HepG2 (cell line): ENCODE measurements around the gene TGM4. TPM values are rescaled to one million over a fixed set of nuclear protein-coding genes. Genes with fewer than 3 reads are reported as not detected.

Source experiments
- ATAC-seq: fragments of 200-7000 bp; cut with Tn5 transposase; 3 replicates; pipeline ENCODE4 v1.9.1; 2020; ENCODE audit warnings: mild to moderate bottlenecking, moderate library complexity
- BruUV-seq: library from RNA; stranded (reverse); fragments of 400-500 nt; replicated peaks from 2 replicates; lab custom pipeline; 2021; lab: Mats Ljungman, UMichigan
- CTCF ChIA-PET: fragments of 300-600 bp; formaldehyde crosslinking; extraction: SDS; loops from one replicate; lab custom pipeline; 2021; ENCODE audit warnings: low total read pairs, inconsistent platforms, low intra/inter-chr PET ratio; lab: Yijun Ruan, JAX
- POLR2A ChIA-PET: fragments of 350-600 bp; sonication (Branson Sonifier 250); formaldehyde crosslinking; loops from one replicate; lab custom pipeline; 2020; ENCODE audit warnings: antibody characterized with exemption, inconsistent platforms; lab: Yijun Ruan, JAX
- DNase-seq: peaks from one replicate; pipeline ENCODE4 v3.0.0-alpha.2; 2015; ENCODE audit warnings: low spot score
- FAIRE-seq: peaks from 3 replicates; lab custom pipeline; 2011; peaks lifted over from hg19 to GRCh38; lab: Jason Lieb, UNC
- H2AFZ ChIP-seq: one replicate; pipeline ENCODE4 v1.6.1; 2011; ENCODE audit warnings: low read length, inconsistent platforms
- H3K27ac ChIP-seq: fragments of 300-600 bp; 3 replicates; pipeline ENCODE4 v1.8.0; 2011; ENCODE audit warnings: mixed run types, mild to moderate bottlenecking, mixed read lengths, low read length, inconsistent platforms; ENCODE audit not compliant: insufficient read depth; ENCODE audit errors: extremely low read length
- H3K27me3 ChIP-seq, 2 experiments: fragments of 200-600 bp in 1 of 2; 2 replicates in 1 of 2; 3 replicates in 1 of 2; pipeline versions ENCODE4 v1.6.0 to v1.8.0; 2011; ENCODE audit warnings: low read length in 2 of 2, mild to moderate bottlenecking in 2 of 2, moderate library complexity in 2 of 2, inconsistent platforms in 1 of 2; ENCODE audit not compliant: insufficient read depth in 2 of 2, control insufficient read depth in 1 of 2
- H3K36me3 ChIP-seq, 2 experiments: fragments of 200-600 bp in 1 of 2; replicated peaks in 1 of 2; 2 replicates in 1 of 2; 3 replicates in 1 of 2; pipeline versions ENCODE4 v1.5.1 to v1.8.0; 2011; ENCODE audit warnings: low read length in 2 of 2, inconsistent platforms in 1 of 2; ENCODE audit not compliant: insufficient read depth in 2 of 2, control insufficient read depth in 1 of 2
- H3K4me1 ChIP-seq: 2 replicates; pipeline ENCODE4 v1.5.1; 2012; ENCODE audit warnings: low read length, inconsistent platforms; ENCODE audit not compliant: insufficient read depth
- H3K4me2 ChIP-seq: 2 replicates; pipeline ENCODE4 v1.6.0; 2011; ENCODE audit warnings: low read depth, low read length, inconsistent platforms
- H3K4me3 ChIP-seq, 3 experiments: fragments of 200-600 bp in 1 of 3; sonication (generic), shearing (Covaris generic) in 1 of 3; replicated peaks in 1 of 3; 2 replicates each; pipeline ENCODE4 v1.5.1; 2011 to 2016; ENCODE audit warnings: low read length in 3 of 3, inconsistent platforms in 2 of 3, low read depth in 2 of 3, mild to moderate bottlenecking in 2 of 3, control low read depth in 1 of 3, mixed read lengths in 1 of 3; ENCODE audit not compliant: insufficient read depth in 1 of 3
- H3K79me2 ChIP-seq: one replicate; pipeline ENCODE4 v1.6.1; 2011; ENCODE audit warnings: low read length, inconsistent platforms; ENCODE audit not compliant: insufficient read depth
- H3K9ac ChIP-seq: 2 replicates; pipeline ENCODE4 v1.6.0; 2011; ENCODE audit warnings: mild to moderate bottlenecking, low read depth, low read length, inconsistent platforms; ENCODE audit not compliant: insufficient read depth
- H3K9me3 ChIP-seq: 2 replicates; pipeline ENCODE4 v1.5.1; 2012; ENCODE audit warnings: mild to moderate bottlenecking, low read length
- H4K20me1 ChIP-seq: 2 replicates; pipeline ENCODE4 v1.6.0; 2011; ENCODE audit warnings: inconsistent platforms, mild to moderate bottlenecking, low read length, moderate library complexity; ENCODE audit not compliant: insufficient read depth
- AKAP8 ChIP-seq: sonication (generic); formaldehyde crosslinking; IDR thresholded peaks from 2 replicates; pipeline ENCODE4 v1.5.1; 2020; ENCODE audit warnings: mild to moderate bottlenecking, missing genetic modification reagents
- HNRNPLL ChIP-seq: fragments of 200-400 bp; formaldehyde crosslinking; IDR thresholded peaks from 2 replicates; pipeline ENCODE4 v1.6.1; 2017; ENCODE audit warnings: mild to moderate bottlenecking, low read depth, low read length; ENCODE audit not compliant: poor library complexity, severe bottlenecking
- HOXA5 ChIP-seq: sonication (generic); formaldehyde crosslinking; IDR thresholded peaks from 2 replicates; pipeline ENCODE4 v1.4.0; 2020; ENCODE audit warnings: missing genetic modification reagents
- PAXIP1 ChIP-seq: sonication (generic); formaldehyde crosslinking; conservative IDR thresholded peaks from 2 replicates; pipeline ENCODE4 v1.4.0; 2020; ENCODE audit warnings: mild to moderate bottlenecking, missing genetic modification reagents, moderate library complexity
- THRA ChIP-seq: sonication (generic); formaldehyde crosslinking; IDR thresholded peaks from 2 replicates; pipeline ENCODE4 v1.4.0; 2020; ENCODE audit warnings: missing genetic modification reagents, borderline replicate concordance
- ZNF121 ChIP-seq: sonication (generic); formaldehyde crosslinking; IDR thresholded peaks from 2 replicates; pipeline ENCODE4 v1.5.0; 2020; ENCODE audit warnings: mild to moderate bottlenecking, missing genetic modification reagents
- ZNF318 ChIP-seq: sonication (generic); formaldehyde crosslinking; IDR thresholded peaks from 2 replicates; pipeline ENCODE4 v1.4.0; 2020; ENCODE audit warnings: mild to moderate bottlenecking, missing genetic modification reagents
- ZNF547 ChIP-seq: sonication (generic); formaldehyde crosslinking; IDR thresholded peaks from 2 replicates; pipeline ENCODE4 v1.5.1; 2020; ENCODE audit warnings: mild to moderate bottlenecking, missing genetic modification reagents
- ZNF788 ChIP-seq: sonication (generic); formaldehyde crosslinking; IDR thresholded peaks from 2 replicates; pipeline ENCODE4 v1.5.0; 2020; ENCODE audit warnings: mild to moderate bottlenecking, missing genetic modification reagents, borderline replicate concordance
- WGBS: methylation state at CpG from one replicate; pipeline ENCODE4 v1.1.6; 2017; ENCODE audit warnings: low lambda C conversion rate; 5-methylcytosine and 5-hydroxymethylcytosine counted together
- in situ Hi-C: cut with HindIII; loops from 2 replicates; pipeline ENCODE4 v1.10.0; 2017; ENCODE audit warnings: low pct_unique_long_range_greater_than_20kb; ENCODE audit not compliant: extremely low pct_ligation_motif_present
- intact Hi-C: fragments of 100-400 bp; cut with micrococcal nuclease; formaldehyde crosslinking; loops from one replicate; pipeline ENCODE4 v1.10.0; 2022; ENCODE audit not compliant: unreplicated experiment
- polyA plus RNA-seq, 8 experiments: library from polyadenylated mRNA; depleted of rRNA in 3 of 8; stranded (reverse) in 7 of 8; unstranded in 1 of 8; fragments of >200 nt; fragmentation: Illumina TruSeq in 4 of 8; extraction: Trizol in 4 of 8; gene quantifications; 2 replicates each; pipeline versions ENCODE4 v1.2.1 to v1.2.3, GENCODE V29; 2011 to 2016; ENCODE audit warnings: low read depth in 4 of 8, missing spikeins in 1 of 8, mixed read lengths in 1 of 8; ENCODE audit not compliant: insufficient read depth in 1 of 8
- total RNA-seq, 5 experiments: library from RNA; depleted of rRNA; stranded (reverse); fragments of >200 nt; fragmentation: Illumina TruSeq; extraction: Trizol; gene quantifications; 2 replicates each; pipeline ENCODE4 v1.2.3, GENCODE V29; 2016; ENCODE audit warnings: low read depth in 1 of 5

TGM4 gene
- total and polyA plus RNA-seq, 2 of the 13 experiments (the other 11 are each of a cell fraction or from before 2014, with no cell fraction given), result 0.07 to 0.15 TPM

GRCh38 chr3:44874308-44874707 lies at the start of gene TGM4 (continued):
- TF ChIP-seq PAXIP1 (CRISPR knock-in tag), result no peak
- no peak for TF ChIP-seq ZNF788
- no peak for TF ChIP-seq HNRNPLL

GRCh38 chr3:44825264-44825925 lies 49.0 kb upstream of the TGM4 start:
- POLR2A ChIA-PET, result no interaction called here
- no peak for FAIRE-seq
- BruUV-seq, result no TSS peak
- TF ChIP-seq AKAP8, result no peak
- TF ChIP-seq ZNF547 (CRISPR knock-in tag), result no peak
- no peak for TF ChIP-seq HOXA5
- no peak for TF ChIP-seq ZNF121 (CRISPR knock-in tag)
- no peak for TF ChIP-seq THRA
- TF ChIP-seq ZNF318, result no peak

More at GRCh38 chr3:44825264-44825925, 49.0 kb upstream of the TGM4 start:
- ATAC-seq, result no peak
- DNase-seq, result no peak
- H3K4me2 ChIP-seq, result no peak overlapping the region
- 95% methylated on average over 2 of the region's 2 CpGs for WGBS
- no peak overlapping the region for H3K4me3 ChIP-seq
- H3K27ac ChIP-seq, result no peak overlapping the region
- CTCF ChIA-PET, result no interaction called here
- no peaks in the 10 kb centered on the region for H4K20me1 ChIP-seq
- no peaks in the 10 kb centered on the region for H3K79me2 ChIP-seq
- intact Hi-C loops, result no loop called here
- peaks cover 1 to 20% of the 10 kb centered on the region in 2 experiments for H3K36me3 ChIP-seq
- no peaks in the 10 kb centered on the region for H3K9me3 ChIP-seq
- H2AFZ ChIP-seq, result no peak overlapping the region
- no peaks in the 10 kb centered on the region for H3K4me1 ChIP-seq
- in situ Hi-C loops, result no loop called here
- H3K27me3 ChIP-seq, result no peaks in the 10 kb centered on the region
- H3K9ac ChIP-seq, result no peak overlapping the region
